HG02885 (cell line): ENCODE results near the gene SLC35F2.
"Not testable (repeated sequence)": the region's sequence is repeated elsewhere in the genome, so short reads cannot be mapped to it uniquely, and the experiment has no call there.

Experiments
- ATAC-seq: cut with Tn5 transposase; IDR thresholded peaks from one replicate; pipeline ENCODE4 v1.9.1; 2021; ENCODE audit warnings: mild to moderate bottlenecking; ENCODE audit not compliant: unreplicated experiment, poor library complexity

The SLC35F2 gene

GRCh38 chr11:107844041-107844440 lies 14.5 kb downstream of the SLC35F2 start:
- no peak for ATAC-seq

DNA sequence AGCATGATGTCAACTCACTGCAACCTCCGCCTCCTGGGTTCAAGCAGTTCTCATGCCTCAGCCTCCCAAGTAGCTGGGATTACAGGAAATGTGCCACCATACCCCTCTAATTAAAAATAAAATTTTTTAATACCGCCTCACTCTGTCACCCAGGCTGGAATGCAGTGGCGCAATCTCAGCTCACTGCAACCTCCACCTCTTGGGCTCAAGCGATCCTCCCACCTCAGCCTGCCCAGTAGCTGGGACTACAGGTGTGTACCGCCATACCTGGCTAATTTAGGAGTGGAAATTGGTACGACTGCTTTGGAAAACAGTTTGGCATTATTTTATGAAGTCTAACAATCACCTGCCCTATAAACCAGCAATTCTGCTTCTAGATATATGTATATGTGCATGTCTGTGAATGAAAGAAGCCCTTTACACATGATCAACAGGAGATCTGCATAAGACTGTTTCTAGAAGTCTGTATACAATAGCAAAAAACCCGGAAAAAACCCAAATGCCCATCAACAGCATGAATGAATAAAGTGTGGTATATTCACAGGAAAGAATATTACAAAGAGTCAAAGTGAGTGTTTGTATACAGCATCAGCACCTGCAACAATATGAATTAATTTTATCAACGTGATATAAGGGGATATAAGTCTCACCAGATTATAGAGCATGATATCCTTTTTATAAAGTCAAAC lies 16.0 kb downstream of the SLC35F2 start:
- no peak for ATAC-seq

DNA sequence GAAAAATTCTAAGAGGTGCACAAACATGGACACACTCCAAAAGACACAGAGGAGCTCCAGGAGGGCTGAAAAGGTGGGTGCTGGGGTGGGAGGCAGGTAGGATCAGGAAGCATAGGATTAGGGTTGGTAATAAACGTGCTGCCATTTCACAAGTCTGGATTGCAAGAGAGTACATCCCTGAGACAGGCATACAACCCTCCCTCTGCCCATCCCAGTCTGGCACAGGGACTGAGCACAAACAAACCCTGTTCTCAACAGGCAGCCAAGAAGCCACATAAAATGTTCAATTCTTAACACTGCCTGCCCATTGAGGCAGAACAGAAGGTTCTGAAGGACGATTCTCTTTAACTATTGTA lies 18.5 kb downstream of the SLC35F2 start:
- ATAC-seq: peak; percentile 20

DNA sequence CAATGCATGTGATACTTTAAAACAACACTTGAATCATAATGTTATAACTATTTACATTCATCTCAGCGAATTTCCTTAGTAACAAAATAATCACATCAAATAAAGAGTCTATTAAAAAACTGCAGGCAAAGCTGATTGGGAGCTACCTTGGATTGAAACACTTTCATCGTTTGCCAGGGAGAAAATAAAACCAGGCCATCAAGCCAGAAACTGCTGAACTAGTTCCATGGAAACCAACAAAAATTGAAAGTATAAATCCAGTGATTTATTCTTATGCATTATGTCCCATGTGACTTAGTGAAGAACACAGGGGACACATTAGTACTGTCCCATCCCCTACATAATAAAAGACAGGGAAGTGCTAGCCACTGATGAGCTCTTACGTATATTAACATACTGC lies 21.7 kb downstream of the SLC35F2 start:
- no peak for ATAC-seq

DNA sequence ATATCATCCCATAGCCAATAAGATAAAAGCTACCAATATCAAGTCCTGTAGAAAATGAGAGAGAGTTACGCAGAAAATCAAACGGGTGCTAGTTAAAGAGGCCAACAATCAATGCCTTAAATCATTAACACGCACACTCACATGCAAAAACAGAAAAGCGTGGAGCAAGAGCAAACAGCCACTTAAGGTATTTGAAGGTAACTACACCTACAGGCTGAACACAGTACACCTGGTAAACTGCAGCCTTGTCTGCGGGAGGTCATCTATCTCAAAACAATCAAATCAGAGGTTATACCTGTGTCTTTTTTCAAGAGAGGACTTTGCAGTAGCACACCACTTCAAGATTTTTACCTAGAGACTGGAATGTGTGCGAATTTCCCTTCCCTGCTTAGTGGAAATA lies 23.6 kb downstream of the SLC35F2 start:
- ATAC-seq: no peak

DNA sequence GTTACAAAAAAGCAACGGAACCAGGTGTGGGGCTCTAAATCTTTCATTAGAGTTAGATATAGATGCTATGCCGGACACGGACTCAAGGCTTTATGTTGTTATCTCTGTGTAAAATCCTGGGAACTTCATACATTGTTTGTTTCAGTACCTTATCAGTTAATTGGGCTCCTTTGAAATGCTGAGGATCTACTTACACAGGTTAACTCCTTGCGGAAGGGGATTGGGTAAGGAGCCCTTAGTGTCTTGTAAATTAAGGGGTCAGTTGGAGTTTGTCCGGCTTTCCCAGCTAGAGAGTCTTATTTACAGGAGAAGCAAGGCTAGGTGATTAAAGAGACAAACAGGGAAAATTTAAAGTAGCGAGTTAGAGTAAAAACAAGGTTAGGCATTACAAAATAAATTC lies 24.7 kb downstream of the SLC35F2 start:
- not testable (repeated sequence) for ATAC-seq

- no peak for ATAC-seq
Observed at GRCh38 chr11:107830915-107831540, 27.6 kb downstream of the SLC35F2 start.

DNA sequence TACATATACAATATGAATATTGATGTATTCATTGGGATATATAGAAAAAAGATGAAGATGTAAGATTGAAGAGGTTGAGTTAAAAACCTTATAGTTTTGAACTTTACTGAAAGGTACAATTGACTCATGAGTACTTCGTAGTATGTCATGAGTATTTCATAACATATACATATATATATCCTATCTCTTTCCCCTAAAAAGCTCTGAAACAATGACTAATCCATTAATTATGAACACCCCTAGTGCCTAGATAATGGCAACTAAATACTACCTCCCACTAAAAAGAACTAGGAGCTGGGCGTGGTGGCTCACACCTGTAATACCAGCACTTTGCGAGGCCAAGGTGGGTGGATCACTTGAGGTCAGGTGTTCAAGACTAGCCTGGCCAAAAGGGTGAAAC lies 31.5 kb downstream of the SLC35F2 start:
- ATAC-seq: no peak

GRCh38 chr11:107825875-107826274 lies 32.7 kb downstream of the SLC35F2 start:
- no peak for ATAC-seq

DNA sequence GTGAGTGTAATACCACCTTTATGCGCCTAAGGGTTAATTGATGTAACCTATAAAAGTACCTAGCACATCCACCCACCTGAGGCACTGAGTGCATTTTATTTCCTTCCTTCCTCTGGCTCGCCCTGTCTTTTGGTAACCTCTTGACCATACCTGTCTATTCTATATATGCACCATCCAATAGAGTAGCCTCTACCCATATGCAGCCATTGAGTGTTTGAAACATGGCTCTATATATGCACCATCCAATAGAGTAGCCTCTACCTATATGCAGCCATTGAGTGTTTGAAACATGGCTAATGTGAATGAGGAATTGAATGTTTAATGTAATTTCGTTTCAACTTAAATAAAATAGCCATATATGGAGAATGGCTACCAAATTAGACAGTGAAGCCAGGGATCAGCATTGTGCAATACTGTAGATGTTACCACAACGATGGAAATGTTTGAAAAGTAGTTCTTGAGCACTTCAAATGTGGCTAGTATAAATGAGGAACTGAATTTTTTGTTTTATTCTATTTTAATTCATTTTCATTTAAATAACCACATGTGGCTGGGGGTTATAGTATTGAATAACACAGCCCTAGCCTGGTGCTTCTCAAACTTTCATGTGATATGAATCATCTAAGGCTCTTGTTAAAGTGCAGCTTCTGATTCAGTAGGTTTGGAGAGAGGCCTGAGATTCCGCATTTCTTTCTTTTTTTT lies 33.8 kb downstream of the SLC35F2 start:
- ATAC-seq: no peak

- ATAC-seq: no peak
Observed at GRCh38 chr11:107821199-107821927, 37.2 kb downstream of the SLC35F2 start.

GRCh38 chr11:107819361-107820014 lies 39.1 kb downstream of the SLC35F2 start:
- no peak for ATAC-seq

DNA sequence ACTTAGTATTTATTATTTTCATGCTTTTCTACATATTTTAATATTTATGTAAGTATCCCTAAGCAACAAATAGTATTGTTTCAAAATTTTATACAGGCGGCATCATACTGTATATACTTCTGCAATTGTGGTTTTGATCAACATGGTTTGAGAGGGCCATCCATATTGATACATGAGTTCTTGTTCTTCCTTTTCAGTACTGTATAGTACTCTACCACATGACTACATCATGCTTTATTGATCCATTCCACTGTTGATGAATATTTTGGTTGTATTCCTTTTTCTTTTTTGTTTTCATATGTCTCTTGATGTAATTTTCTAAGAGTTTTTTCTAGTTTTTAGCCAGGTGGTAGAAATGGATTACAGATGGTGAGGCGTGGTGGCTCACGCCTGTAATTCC lies 40.1 kb downstream of the SLC35F2 start:
- no peak for ATAC-seq

DNA sequence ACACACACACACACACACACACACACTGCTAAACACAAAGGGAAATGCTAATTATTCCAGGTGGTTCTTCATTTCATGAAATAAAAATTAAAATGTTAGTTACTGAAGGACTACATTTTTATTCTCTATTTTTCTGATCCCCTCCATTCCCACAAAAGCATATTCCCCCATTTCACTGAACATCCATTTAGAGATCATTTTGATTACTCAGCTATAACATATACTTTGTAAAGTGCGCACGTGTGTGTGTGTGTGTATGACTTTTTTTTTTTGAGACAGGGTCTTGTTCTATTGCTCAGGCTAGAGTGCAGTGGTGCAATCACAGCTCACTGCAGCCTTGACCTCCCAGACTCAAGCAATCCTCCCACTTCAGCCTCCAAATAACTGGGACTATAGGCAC lies 42.6 kb downstream of the SLC35F2 start:
- ATAC-seq: no peak

GRCh38 chr11:107810875-107811274 lies 47.7 kb downstream of the SLC35F2 start:
- ATAC-seq: no peak

DNA sequence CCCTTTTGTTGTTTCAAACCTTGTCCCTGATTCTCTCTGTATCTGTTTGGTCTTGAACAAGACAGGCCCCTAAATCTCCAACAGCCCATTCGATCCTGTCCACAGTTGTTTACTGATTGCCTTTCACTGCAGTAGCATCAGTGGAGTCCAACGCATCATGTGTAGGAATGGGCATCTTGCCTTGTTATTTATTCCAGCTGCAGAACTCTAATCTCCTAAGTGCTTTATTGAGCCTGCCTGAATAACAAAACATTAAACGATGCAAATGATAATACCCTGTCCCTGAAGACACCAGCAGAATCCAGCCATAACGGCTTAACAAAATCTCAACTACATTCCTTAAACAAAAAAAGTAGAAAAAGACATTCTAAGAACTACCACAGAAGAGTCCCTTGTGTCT lies 50.1 kb downstream of the SLC35F2 start:
- ATAC-seq: no peak

DNA sequence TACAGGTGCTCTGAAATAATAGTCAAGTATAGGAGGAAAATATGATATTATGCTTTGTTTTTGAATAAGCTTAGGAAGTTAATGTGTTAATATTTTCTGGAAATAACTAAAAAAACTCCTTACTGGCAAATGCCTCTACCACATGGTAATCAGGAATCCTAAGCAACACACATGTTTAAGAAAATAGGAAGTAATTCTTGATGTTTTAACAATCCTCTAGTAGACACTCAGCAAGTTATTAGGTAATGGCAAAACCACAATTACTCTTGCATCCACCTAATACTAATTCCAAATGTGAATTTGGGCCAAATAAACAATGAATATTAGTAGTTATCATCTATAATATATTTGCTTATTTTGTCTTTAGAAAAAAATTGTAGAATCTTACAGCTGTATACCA lies 53.6 kb downstream of the SLC35F2 start:
- no peak for ATAC-seq

- ATAC-seq: no peak
Observed at GRCh38 chr11:107804211-107804610, 54.4 kb downstream of the SLC35F2 start.

- no peak for ATAC-seq
Observed at GRCh38 chr11:107801641-107802040, 56.9 kb downstream of the SLC35F2 start.

- ATAC-seq: peak; percentile 88
Observed at GRCh38 chr11:107799218-107799859, 59.2 kb downstream of the SLC35F2 start.
